HCT116 (cell line): ENCODE measurements around the gene EPS15. TPM values are rescaled to one million over a fixed set of nuclear protein-coding genes. Genes with fewer than 3 reads are reported as not detected.
A peak's percentile ranks its signal among the peaks of the same experiment; 100 is the strongest.

Source experiments
- ATAC-seq: fragments of 200-7000 bp; cut with Tn5 transposase; 2 replicates; pipeline ENCODE4 v1.9.1; 2020; ENCODE audit warnings: mild to moderate bottlenecking, moderate library complexity
- BruUV-seq: library from RNA; stranded (reverse); fragments of 400-500 nt; replicated peaks from 2 replicates; lab custom pipeline; 2021; lab: Mats Ljungman, UMichigan
- CTCF ChIA-PET: fragments of 300-600 bp; sonication (Branson Sonifier 250); formaldehyde crosslinking; loops from one replicate; lab custom pipeline; 2021; ENCODE audit warnings: antibody characterized with exemption; lab: Charles Lee
- POLR2A ChIA-PET: fragments of 300-600, 350-600 bp; sonication (Branson Sonifier 250); formaldehyde crosslinking; loops from one replicate; lab custom pipeline; 2021; ENCODE audit warnings: antibody characterized with exemption; lab: Charles Lee
- RAD21 ChIA-PET, 2 experiments: fragments of 300-600 bp; sonication (Branson Sonifier 250); formaldehyde crosslinking; loops; one replicate each; lab custom pipeline; 2023; ENCODE audit warnings: low total read pairs in 2 of 2; ENCODE audit not compliant: uncharacterized antibody in 2 of 2, unreplicated experiment in 2 of 2, low non-redundant PET in 1 of 2; lab: Charles Lee
- DNase-seq: peaks from one replicate; pipeline ENCODE4 v3.0.0-alpha.2; 2010; ENCODE audit warnings: low read depth, low spot score
- H2AFZ ChIP-seq: fragments of 200-600 bp; shearing (Covaris generic), sonication (generic); 2 replicates; pipeline ENCODE4 v1.6.1; 2017; ENCODE audit warnings: low read depth, mixed run types, mixed read lengths, antibody characterized with exemption, low read length; ENCODE audit not compliant: poor library complexity, severe bottlenecking
- H3K27ac ChIP-seq: 2 replicates; pipeline ENCODE4 v1.5.1; 2012; ENCODE audit warnings: low read depth, low read length
- H3K27me3 ChIP-seq: fragments of 200-600 bp; sonication (generic); 2 replicates; pipeline ENCODE4 v1.6.1; 2016; ENCODE audit warnings: mixed run types, low read length, mixed read lengths; ENCODE audit not compliant: insufficient read depth
- H3K36me3 ChIP-seq, 2 experiments: fragments of 200-500 bp in 1 of 2; fragments of 200-600 bp in 1 of 2; sonication (Bioruptor generic) in 1 of 2; sonication (generic) in 1 of 2; 2 replicates each; pipeline versions ENCODE4 v1.5.1 to v1.6.1; 2014 to 2016; ENCODE audit warnings: low read length in 2 of 2, inconsistent platforms in 1 of 2, mixed read lengths in 1 of 2, mixed run types in 1 of 2; ENCODE audit not compliant: insufficient read depth in 2 of 2, control insufficient read depth in 1 of 2
- H3K4me1 ChIP-seq, 2 experiments: fragments of 200-600 bp in 1 of 2; sonication (generic) in 1 of 2; 2 replicates each; pipeline versions ENCODE4 v1.5.1 to v1.6.1; 2012 to 2017; ENCODE audit warnings: low read length in 2 of 2, inconsistent platforms in 1 of 2, mild to moderate bottlenecking in 1 of 2, mixed read lengths in 1 of 2, mixed run types in 1 of 2, moderate library complexity in 1 of 2; ENCODE audit not compliant: insufficient read depth in 2 of 2, control insufficient read depth in 1 of 2
- H3K4me2 ChIP-seq: fragments of 200-600 bp; sonication (generic); 2 replicates; pipeline ENCODE4 v1.6.1; 2017; ENCODE audit warnings: mixed run types, low read length, mixed read lengths
- H3K4me3 ChIP-seq, 2 experiments: fragments of 200-600 bp in 1 of 2; sonication (generic) in 1 of 2; replicated peaks in 1 of 2; 2 replicates each; pipeline ENCODE4 v1.5.1; 2011 to 2016; ENCODE audit warnings: low read length in 2 of 2, control low read depth in 1 of 2, low read depth in 1 of 2, mild to moderate bottlenecking in 1 of 2, mixed read lengths in 1 of 2, mixed run types in 1 of 2
- H3K79me2 ChIP-seq: fragments of 200-600 bp; sonication (generic); 2 replicates; pipeline ENCODE4 v1.6.1; 2017; ENCODE audit warnings: mild to moderate bottlenecking, mixed run types, low read length, moderate library complexity, mixed read lengths; ENCODE audit not compliant: insufficient read depth
- H3K9ac ChIP-seq: fragments of 200-600 bp; sonication (generic); 2 replicates; pipeline ENCODE4 v1.6.1; 2016; ENCODE audit warnings: low read length, mixed read lengths
- H3K9me2 ChIP-seq: fragments of 200-600 bp; sonication (generic), shearing (Covaris generic); 2 replicates; pipeline ENCODE4 v1.6.1; 2017; ENCODE audit warnings: mixed run types, mild to moderate bottlenecking, moderate library complexity; ENCODE audit not compliant: insufficient read depth
- H3K9me3 ChIP-seq, 2 experiments: fragments of 200-500 bp in 1 of 2; fragments of 200-600 bp in 1 of 2; sonication (Bioruptor generic) in 1 of 2; sonication (generic) in 1 of 2; 2 replicates each; pipeline ENCODE4 v1.6.1; 2014 to 2017; ENCODE audit warnings: low read length in 2 of 2, mixed read lengths in 2 of 2, inconsistent platforms in 1 of 2, low read depth in 1 of 2, mild to moderate bottlenecking in 1 of 2, mixed run types in 1 of 2, moderate library complexity in 1 of 2; ENCODE audit not compliant: control insufficient read depth in 1 of 2, insufficient read depth in 1 of 2
- H4K20me1 ChIP-seq: fragments of 200-600 bp; sonication (generic), shearing (Covaris generic); 2 replicates; pipeline ENCODE4 v1.6.1; 2017; ENCODE audit warnings: mixed run types, mild to moderate bottlenecking, moderate library complexity; ENCODE audit not compliant: insufficient read depth
- ATF3 ChIP-seq: IDR thresholded peaks from 2 replicates; pipeline ENCODE4 v1.6.1; 2012
- CBX3 ChIP-seq: IDR thresholded peaks from 2 replicates; pipeline ENCODE4 v1.6.1; 2012; ENCODE audit warnings: low read depth
- CTCF ChIP-seq, 3 experiments: fragments of 200-600 bp in 1 of 3; sonication (generic) in 1 of 3; IDR thresholded peaks in 2 of 3; conservative IDR thresholded peaks in 1 of 3; 2 replicates each; pipeline ENCODE4 v1.5.1; 2012 to 2017; ENCODE audit warnings: low read depth in 2 of 3, low read length in 2 of 3, antibody characterized with exemption in 1 of 3, borderline replicate concordance in 1 of 3, control low read depth in 1 of 3, mild to moderate bottlenecking in 1 of 3, mixed read lengths in 1 of 3, mixed run types in 1 of 3, moderate library complexity in 1 of 3; ENCODE audit not compliant: insufficient read depth in 1 of 3
- ELF1 ChIP-seq: IDR thresholded peaks from 2 replicates; pipeline ENCODE4 v1.6.1; 2012; ENCODE audit warnings: low read depth, borderline replicate concordance
- EZH2 ChIP-seq: fragments of 200-600 bp; sonication (generic); IDR thresholded peaks from 2 replicates; pipeline ENCODE4 v1.6.1; 2017; ENCODE audit warnings: antibody characterized with exemption, mixed run types
- EZH2phosphoT487 ChIP-seq: fragments of 200-600 bp; IDR thresholded peaks from 2 replicates; pipeline ENCODE4 v1.6.1; 2018; ENCODE audit warnings: antibody characterized with exemption, borderline replicate concordance
- JUND ChIP-seq: IDR thresholded peaks from 2 replicates; pipeline ENCODE4 v1.6.1; 2012
- REST ChIP-seq: IDR thresholded peaks from 2 replicates; pipeline ENCODE4 v1.6.1; 2012; ENCODE audit warnings: low read depth
- SIN3A ChIP-seq: IDR thresholded peaks from 2 replicates; pipeline ENCODE4 v1.6.1; 2012; ENCODE audit warnings: low read depth
- SP1 ChIP-seq: IDR thresholded peaks from 2 replicates; pipeline ENCODE4 v1.6.1; 2012; ENCODE audit warnings: low read depth
- SRF ChIP-seq: IDR thresholded peaks from 2 replicates; pipeline ENCODE4 v1.6.1; 2012; ENCODE audit warnings: low read depth
- ZBTB33 ChIP-seq: IDR thresholded peaks from 2 replicates; pipeline ENCODE4 v1.6.1; 2011; ENCODE audit warnings: mild to moderate bottlenecking, low read length, moderate library complexity; ENCODE audit not compliant: insufficient replicate concordance; ENCODE audit errors: extremely low read depth
- ZFX ChIP-seq: fragments of 450-650 bp; IDR thresholded peaks from 2 replicates; pipeline ENCODE4 v1.6.1; 2017
- ZNF274 ChIP-seq: fragments of 200-500 bp; sonication (Bioruptor generic); IDR thresholded peaks from 2 replicates; pipeline ENCODE4 v1.6.1; 2014; ENCODE audit warnings: mild to moderate bottlenecking, low read depth, low read length, inconsistent platforms
- intact Hi-C: fragments of 100-400 bp; cut with micrococcal nuclease; formaldehyde crosslinking; loops from 2 replicates; pipeline ENCODE4 v1.10.0; 2022
- total RNA-seq: library from RNA; stranded (reverse); gene quantifications from one replicate; pipeline ENCODE4 v1.2.1, GENCODE V29; 2021; ENCODE audit not compliant: unreplicated experiment

EPS15 gene
- total RNA-seq, 1 experiment from 2014 or later, result 41.2 TPM

- POLR2A ChIA-PET, result no interaction called here
- DNase-seq, result no peak
- Histone ChIP-seq H3K4me2 (no peak overlapping the region), H3K9me2 (no peaks in the 10 kb centered on the region), H3K27me3 (no peaks in the 10 kb centered on the region), H3K4me1 (peaks cover 5 to 29% of the 10 kb centered on the region in 2 experiments; a peak in 3 of 4 replicates), H3K79me2 (no peaks in the 10 kb centered on the region)
- no TSS peak for BruUV-seq
- TF ChIP-seq ATF3 (no peak), ELF1 (no peak), ZBTB33 (no peak), SP1 (no peak), EZH2phosphoT487 (no peak), ZFX (no peak), SRF (no peak), JUND (no peak), CBX3 (no peak)
- TF ChIP-seq, all 23 proteins: peak for 0
- ATAC-seq, result no peak
- Histone ChIP-seq H4K20me1 (no peaks in the 10 kb centered on the region), H3K36me3 (no peaks in the 10 kb centered on the region), H3K4me3 (no peak overlapping the region), H3K9ac (no peak overlapping the region), H3K27ac (no peak overlapping the region), H3K9me3 (no peaks in the 10 kb centered on the region), H2AFZ (no peak overlapping the region)
- ChIA-PET RAD21 (no interaction called here), CTCF (no interaction called here)
- intact Hi-C loops, result no loop called here
Observed at GRCh38 chr1:51559501-51559900, 40.4 kb upstream of the EPS15 start.

GRCh38 chr1:51559064-51559500, 40.0 kb upstream of the EPS15 start:
- no peaks in the 10 kb centered on the region for H3K36me3 ChIP-seq
- no peak for ATAC-seq
- peak overlapping the region; percentile 36 for H2AFZ ChIP-seq
- H3K9me3 ChIP-seq, result no peaks in the 10 kb centered on the region
- H3K4me3 ChIP-seq, result no peak overlapping the region
- H3K79me2 ChIP-seq, result no peaks in the 10 kb centered on the region
- no peaks in the 10 kb centered on the region for H4K20me1 ChIP-seq
- POLR2A ChIA-PET, result no interaction called here
- RAD21 ChIA-PET, result no interaction called here
- no peak overlapping the region for H3K27ac ChIP-seq
- CTCF ChIA-PET, result no interaction called here
- no peak overlapping the region for H3K9ac ChIP-seq
- H3K4me2 ChIP-seq, result peak overlapping the region; percentile 68
- no TSS peak for BruUV-seq
- no peaks in the 10 kb centered on the region for H3K27me3 ChIP-seq
- intact Hi-C loops, result no loop called here
- H3K4me1 ChIP-seq, result peaks cover 5 to 26% of the 10 kb centered on the region in 2 experiments; a peak in 3 of 4 replicates
- H3K9me2 ChIP-seq, result no peaks in the 10 kb centered on the region
- DNase-seq, result no peak
- TF ChIP-seq SRF (no peak), SIN3A (no peak), CTCF (IDR thresholded peaks at IDR 0.05 in 2 of 3, conservative IDR thresholded peaks at IDR 0.05 in 1 of 3; ENCODE audit: borderline replicate concordance in 1 of 3, insufficient read depth in 1 of 3, low read depth in 2 of 3, low read length in 2 of 3) (no peak), EZH2 (no peak), REST (no peak), ZNF274 (no peak)
